Measurements from ENCODE around the gene TGM5. TPM values are rescaled to one million over a fixed set of nuclear protein-coding genes. Genes with fewer than 3 reads are reported as not detected.

TGM5 gene
- total and polyA plus RNA-seq, 2 donors from 2014 or later: not detected

DNA sequence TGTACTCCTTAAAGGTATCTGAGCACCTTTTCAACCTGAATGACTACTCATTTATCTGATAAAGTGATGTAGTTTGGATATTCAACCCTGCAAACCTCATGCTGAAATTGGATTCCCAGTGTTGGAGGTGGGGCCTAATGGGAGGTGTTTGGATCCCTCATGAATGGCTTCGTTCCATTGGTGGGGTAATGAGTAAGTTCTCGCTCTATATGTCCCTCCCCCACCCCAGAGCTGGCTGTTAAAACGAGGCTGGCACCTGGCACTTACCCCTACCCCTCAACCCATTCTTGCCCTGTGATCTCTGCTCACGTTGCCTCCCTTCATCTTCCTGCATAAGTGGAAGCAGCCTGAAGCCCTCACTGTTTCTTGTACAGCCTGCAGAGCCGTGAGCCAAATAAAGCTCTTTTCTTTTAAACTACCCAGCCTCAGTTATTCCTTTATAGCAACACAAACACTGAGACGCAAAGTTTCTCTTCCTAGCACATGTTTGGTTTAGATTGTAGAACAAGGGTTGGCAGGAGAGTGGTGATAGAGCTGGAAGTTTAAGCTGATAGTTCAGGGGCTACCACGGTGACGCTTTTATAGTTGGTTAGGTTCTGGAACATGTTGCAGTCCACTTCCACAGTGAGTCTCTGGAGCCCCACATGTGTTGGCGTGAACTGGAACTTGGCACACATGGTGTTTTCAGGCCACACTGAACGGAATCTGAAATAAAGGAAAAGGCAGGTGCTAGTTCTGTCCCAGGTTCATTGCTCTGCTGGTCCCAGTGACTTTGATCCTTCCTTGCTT is 69.8 kb downstream of the TGM5 start:
- DNase-seq (no peak), FAIRE-seq (no peak)
- no peak overlapping the region for H3K27ac ChIP-seq (ENCODE audit: low read depth in 2 of 2, low read length in 2 of 2)
- no peaks in the 10 kb centered on the region for H3K27me3 ChIP-seq (ENCODE audit: control insufficient read depth, insufficient read depth, low read length)
- H3K9ac ChIP-seq (ENCODE audit: low read length in 3 of 3): no peak overlapping the region
- H3K36me3 ChIP-seq (ENCODE audit: control insufficient read depth in 2 of 3, insufficient read depth in 3 of 3, low read length in 3 of 3): peaks cover 0 to 30% (median 18%) of the 10 kb centered on the region in 3 donors
- no peaks in the 10 kb centered on the region for H3K9me3 ChIP-seq (ENCODE audit: control insufficient read depth in 2 of 3, insufficient read depth in 1 of 3, low read length in 3 of 3)
- H3K4me3 ChIP-seq (ENCODE audit: low read length in 3 of 3): no peak overlapping the region
- intact Hi-C loops (cut with DNase I): no loop called here
- no peaks in the 10 kb centered on the region for H3K4me1 ChIP-seq (ENCODE audit: control insufficient read depth in 2 of 3, insufficient read depth in 2 of 3, low read depth in 1 of 3, low read length in 3 of 3)
- TF ChIP-seq, protein P1, sequence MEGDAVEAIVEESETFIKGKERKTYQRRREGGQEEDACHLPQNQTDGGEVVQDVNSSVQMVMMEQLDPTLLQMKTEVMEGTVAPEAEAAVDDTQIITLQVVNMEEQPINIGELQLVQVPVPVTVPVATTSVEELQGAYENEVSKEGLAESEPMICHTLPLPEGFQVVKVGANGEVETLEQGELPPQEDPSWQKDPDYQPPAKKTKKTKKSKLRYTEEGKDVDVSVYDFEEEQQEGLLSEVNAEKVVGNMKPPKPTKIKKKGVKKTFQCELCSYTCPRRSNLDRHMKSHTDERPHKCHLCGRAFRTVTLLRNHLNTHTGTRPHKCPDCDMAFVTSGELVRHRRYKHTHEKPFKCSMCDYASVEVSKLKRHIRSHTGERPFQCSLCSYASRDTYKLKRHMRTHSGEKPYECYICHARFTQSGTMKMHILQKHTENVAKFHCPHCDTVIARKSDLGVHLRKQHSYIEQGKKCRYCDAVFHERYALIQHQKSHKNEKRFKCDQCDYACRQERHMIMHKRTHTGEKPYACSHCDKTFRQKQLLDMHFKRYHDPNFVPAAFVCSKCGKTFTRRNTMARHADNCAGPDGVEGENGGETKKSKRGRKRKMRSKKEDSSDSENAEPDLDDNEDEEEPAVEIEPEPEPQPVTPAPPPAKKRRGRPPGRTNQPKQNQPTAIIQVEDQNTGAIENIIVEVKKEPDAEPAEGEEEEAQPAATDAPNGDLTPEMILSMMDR (IDR thresholded peaks at IDR 0.05; ENCODE audit: borderline replicate concordance, extremely low read depth, insufficient read depth): no peak

DNA sequence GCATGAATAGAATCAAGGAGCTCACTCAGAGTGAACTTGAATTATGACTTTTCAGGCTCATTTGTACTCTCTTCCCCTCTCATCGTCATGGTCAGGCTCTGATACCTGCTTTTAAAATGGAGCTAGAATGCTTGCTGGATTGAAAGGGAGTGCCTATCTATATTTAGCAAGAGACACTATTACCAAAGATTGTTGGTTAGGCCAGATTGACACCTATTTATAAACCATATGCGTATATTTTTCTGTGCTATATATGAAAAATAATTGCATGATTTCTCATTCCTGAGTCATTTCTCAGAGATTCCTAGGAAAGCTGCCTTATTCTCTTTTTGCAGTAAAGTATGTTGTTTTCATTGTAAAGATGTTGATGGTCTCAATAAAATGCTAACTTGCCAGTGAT is 71.9 kb downstream of the TGM5 start:
- intact Hi-C loops (cut with DNase I): no loop called here
- Histone ChIP-seq H3K27me3 (ENCODE audit: control insufficient read depth, insufficient read depth, low read length) (no peaks in the 10 kb centered on the region), H3K4me1 (ENCODE audit: control insufficient read depth in 2 of 3, insufficient read depth in 2 of 3, low read depth in 1 of 3, low read length in 3 of 3) (no peaks in the 10 kb centered on the region), H3K4me3 (ENCODE audit: low read length in 3 of 3) (no peak overlapping the region), H3K9me3 (ENCODE audit: control insufficient read depth in 2 of 3, insufficient read depth in 1 of 3, low read length in 3 of 3) (no peaks in the 10 kb centered on the region), H3K27ac (ENCODE audit: low read depth in 2 of 2, low read length in 2 of 2) (no peak overlapping the region), H3K36me3 (ENCODE audit: control insufficient read depth in 2 of 3, insufficient read depth in 3 of 3, low read length in 3 of 3) (peaks cover 2 to 43% (median 31%) of the 10 kb centered on the region in 3 donors), H3K9ac (ENCODE audit: low read length in 3 of 3) (no peak overlapping the region)
- TF ChIP-seq, protein P1 (IDR thresholded peaks at IDR 0.05; ENCODE audit: borderline replicate concordance, extremely low read depth, insufficient read depth): no peak
- FAIRE-seq (no peak), DNase-seq (no peak)

GRCh38 chr15:43193710-43194109 is 73.0 kb downstream of the TGM5 start:
- FAIRE-seq: peak; percentile 17
- Histone ChIP-seq H3K4me1 (ENCODE audit: control insufficient read depth in 2 of 3, insufficient read depth in 2 of 3, low read depth in 1 of 3, low read length in 3 of 3) (no peaks in the 10 kb centered on the region), H3K27me3 (ENCODE audit: control insufficient read depth, insufficient read depth, low read length) (no peaks in the 10 kb centered on the region), H3K27ac (ENCODE audit: low read depth in 2 of 2, low read length in 2 of 2) (no peak overlapping the region), H3K9me3 (ENCODE audit: control insufficient read depth in 2 of 3, insufficient read depth in 1 of 3, low read length in 3 of 3) (no peaks in the 10 kb centered on the region), H3K9ac (ENCODE audit: low read length in 3 of 3) (no peak overlapping the region), H3K36me3 (ENCODE audit: control insufficient read depth in 2 of 3, insufficient read depth in 3 of 3, low read length in 3 of 3) (peaks cover 2 to 49% (median 38%) of the 10 kb centered on the region in 3 donors), H3K4me3 (ENCODE audit: low read length in 3 of 3) (no peak overlapping the region)
- intact Hi-C loops (cut with DNase I): no loop called here
- no peak for DNase-seq
- TF ChIP-seq, protein P1 (IDR thresholded peaks at IDR 0.05; ENCODE audit: borderline replicate concordance, extremely low read depth, insufficient read depth): no peak

Data from kidney (tissue), 14 donors.